ENCODE measurements around the gene NF2. TPM values are rescaled to one million over a fixed set of nuclear protein-coding genes. Genes with fewer than 3 reads are reported as not detected.

NF2 gene
- total RNA-seq, 1 donor from 2014 or later = 38.5 TPM

GRCh38 chr22:29615705-29616327 lies 12.4 kb downstream of the NF2 start:
- H3K4me1 ChIP-seq = peaks cover 25% of the 10 kb centered on the region
- TF ChIP-seq CTCF (IDR thresholded peaks at IDR 0.05; ENCODE audit: borderline replicate concordance) = no peak
- no peak for DNase-seq
- H3K9me3 ChIP-seq (replicated peaks) = peaks cover under 1% of the 10 kb centered on the region
- H3K27me3 ChIP-seq (ENCODE audit: low read depth) = no peaks in the 10 kb centered on the region
- no peak overlapping the region for H3K4me3 ChIP-seq
- no peaks in the 10 kb centered on the region for H3K36me3 ChIP-seq
- no peak overlapping the region for H3K27ac ChIP-seq (replicated peaks)
- intact Hi-C loops (cut with micrococcal nuclease) = no loop called here

- intact Hi-C loops (cut with micrococcal nuclease) = no loop called here
- Histone ChIP-seq H3K9me3 (replicated peaks) (no peaks in the 10 kb centered on the region), H3K36me3 (no peaks in the 10 kb centered on the region), H3K4me3 (no peak overlapping the region), H3K4me1 (peaks cover 47% of the 10 kb centered on the region), H3K27ac (replicated peaks) (no peak overlapping the region), H3K27me3 (ENCODE audit: low read depth) (no peaks in the 10 kb centered on the region)
- TF ChIP-seq CTCF (IDR thresholded peaks at IDR 0.05; ENCODE audit: borderline replicate concordance) = no peak
- no peak for DNase-seq
Observed at GRCh38 chr22:29617922-29618629, 14.6 kb downstream of the NF2 start.

GRCh38 chr22:29621761-29622526 lies 18.5 kb downstream of the NF2 start:
- no peak for TF ChIP-seq CTCF (IDR thresholded peaks at IDR 0.05; ENCODE audit: borderline replicate concordance)
- Histone ChIP-seq H3K36me3 (no peaks in the 10 kb centered on the region), H3K4me3 (no peak overlapping the region), H3K27me3 (ENCODE audit: low read depth) (no peaks in the 10 kb centered on the region), H3K4me1 (peaks cover 76% of the 10 kb centered on the region), H3K9me3 (replicated peaks) (no peaks in the 10 kb centered on the region), H3K27ac (replicated peaks) (peak overlapping the region; percentile 36)
- DNase-seq = no peak
- intact Hi-C loops (cut with micrococcal nuclease) = no loop called here

- Histone ChIP-seq H3K36me3 (no peaks in the 10 kb centered on the region), H3K9me3 (replicated peaks) (no peaks in the 10 kb centered on the region), H3K4me1 (peaks cover 68% of the 10 kb centered on the region), H3K4me3 (no peak overlapping the region), H3K27ac (replicated peaks) (no peak overlapping the region), H3K27me3 (ENCODE audit: low read depth) (no peaks in the 10 kb centered on the region)
- intact Hi-C loops (cut with micrococcal nuclease) = no loop called here
- DNase-seq = no peak
- TF ChIP-seq CTCF (IDR thresholded peaks at IDR 0.05; ENCODE audit: borderline replicate concordance) = no peak
Observed at GRCh38 chr22:29623059-29623458, 19.6 kb downstream of the NF2 start.

- no peak for TF ChIP-seq CTCF (IDR thresholded peaks at IDR 0.05; ENCODE audit: borderline replicate concordance)
- H3K27ac ChIP-seq (replicated peaks) = no peak overlapping the region
Observed at GRCh38 chr22:29623553-29624169, 20.2 kb downstream of the NF2 start.

More at GRCh38 chr22:29623553-29624169, 20.2 kb downstream of the NF2 start:
- Histone ChIP-seq H3K27me3 (ENCODE audit: low read depth) (no peaks in the 10 kb centered on the region), H3K9me3 (replicated peaks) (no peaks in the 10 kb centered on the region), H3K4me1 (peaks cover 62% of the 10 kb centered on the region), H3K36me3 (no peaks in the 10 kb centered on the region), H3K4me3 (no peak overlapping the region)
- intact Hi-C loops (cut with micrococcal nuclease) = no loop called here
- no peak for DNase-seq

Data from left ventricle myocardium inferior (tissue), 1 donor.